GM06990 (cell line): ENCODE data around the gene TMEM123.
A peak's percentile ranks its signal among the peaks of the same experiment; 100 is the strongest.
"Not testable (repeated sequence)": the region's sequence is repeated elsewhere in the genome, so short reads cannot be mapped to it uniquely, and the experiment has no call there.

Experiments
- DNase-seq: peaks from one replicate; pipeline ENCODE4 v3.0.0-alpha.2; 2011; ENCODE audit not compliant: insufficient read length; ENCODE audit errors: extremely low read depth
- H3K27me3 ChIP-seq: replicated peaks from 2 replicates; pipeline ENCODE4 v1.6.0; 2011; ENCODE audit warnings: low read length; ENCODE audit not compliant: control insufficient read depth, insufficient read depth
- H3K36me3 ChIP-seq: 2 replicates; pipeline ENCODE4 v1.5.1; 2011; ENCODE audit warnings: low read length; ENCODE audit not compliant: control insufficient read depth, insufficient read depth
- H3K4me3 ChIP-seq: replicated peaks from 2 replicates; pipeline ENCODE4 v1.5.1; 2011; ENCODE audit warnings: low read depth, mild to moderate bottlenecking, control low read depth, low read length
- CTCF ChIP-seq: IDR thresholded peaks from 2 replicates; pipeline ENCODE4 v1.5.1; 2011; ENCODE audit warnings: low read length, control low read depth, mild to moderate bottlenecking, inconsistent platforms; ENCODE audit not compliant: insufficient read depth, poor library complexity, severe bottlenecking

Gene TMEM123

GRCh38 chr11:102382384-102382783, 70.2 kb downstream of the TMEM123 start:
- no peak for DNase-seq
- Histone ChIP-seq H3K4me3 (no peak overlapping the region), H3K36me3 (peaks cover 4% of the 10 kb centered on the region), H3K27me3 (no peaks in the 10 kb centered on the region)
- no peak for TF ChIP-seq CTCF

- DNase-seq = no peak
- Histone ChIP-seq H3K36me3 (peaks cover 7% of the 10 kb centered on the region), H3K27me3 (no peaks in the 10 kb centered on the region), H3K4me3 (no peak overlapping the region)
- TF ChIP-seq CTCF = no peak
These were observed 73.7 kb downstream of the TMEM123 start for GRCh38 chr11:102378818-102379217.

- Histone ChIP-seq H3K27me3 (no peaks in the 10 kb centered on the region), H3K4me3 (no peak overlapping the region), H3K36me3 (peaks cover 7% of the 10 kb centered on the region)
- no peak for DNase-seq
- TF ChIP-seq CTCF = no peak
These were observed 74.7 kb downstream of the TMEM123 start for GRCh38 chr11:102377891-102378290.

GRCh38 chr11:102375720-102376399, 76.7 kb downstream of the TMEM123 start:
- H3K36me3 ChIP-seq = peaks cover 6% of the 10 kb centered on the region
- H3K27me3 ChIP-seq = no peaks in the 10 kb centered on the region
- DNase-seq = no peak
- TF ChIP-seq CTCF = no peak
- no peak overlapping the region for H3K4me3 ChIP-seq

- not testable (repeated sequence) for DNase-seq, H3K36me3 ChIP-seq, H3K4me3 ChIP-seq, H3K27me3 ChIP-seq
These were observed 77.7 kb downstream of the TMEM123 start for GRCh38 chr11:102374633-102375424.

- TF ChIP-seq CTCF = no peak
- Histone ChIP-seq H3K36me3 (peaks cover 4% of the 10 kb centered on the region), H3K4me3 (no peak overlapping the region), H3K27me3 (no peaks in the 10 kb centered on the region)
- DNase-seq = peak; percentile 66
These were observed 84.1 kb downstream of the TMEM123 start for GRCh38 chr11:102368472-102368871.
